Karpas-422 (cell line): ENCODE data around the gene OR8D2. TPM values are rescaled to one million over a fixed set of nuclear protein-coding genes. Genes with fewer than 3 reads are reported as not detected.

Experiments
- DNase-seq: peaks from one replicate; pipeline ENCODE4 v3.0.0-alpha.2; 2015
- H2AFZ ChIP-seq: fragments of 200-600 bp; sonication (generic); 2 replicates; pipeline ENCODE4 v1.6.1; 2014; ENCODE audit warnings: antibody characterized with exemption, low read length, mixed read lengths
- H3K27ac ChIP-seq: fragments of 200-600 bp; sonication (generic); 2 replicates; pipeline ENCODE4 v1.5.1; 2014; ENCODE audit warnings: mild to moderate bottlenecking, low read length, moderate library complexity
- H3K27me3 ChIP-seq: fragments of 200-600 bp; sonication (generic); 2 replicates; pipeline ENCODE4 v1.6.1; 2014; ENCODE audit warnings: low read length, mixed read lengths
- H3K36me3 ChIP-seq: fragments of 200-600 bp; sonication (generic); 2 replicates; pipeline ENCODE4 v1.6.1; 2014; ENCODE audit warnings: low read length, mixed read lengths; ENCODE audit not compliant: insufficient read depth
- H3K4me1 ChIP-seq: fragments of 200-600 bp; sonication (generic); 2 replicates; pipeline ENCODE4 v1.6.1; 2014; ENCODE audit warnings: mild to moderate bottlenecking, low read length, mixed read lengths
- H3K4me2 ChIP-seq: fragments of 200-600 bp; sonication (generic); 2 replicates; pipeline ENCODE4 v1.6.1; 2014; ENCODE audit warnings: low read length, low read depth, mild to moderate bottlenecking; ENCODE audit not compliant: poor library complexity, severe bottlenecking
- H3K4me3 ChIP-seq: fragments of 200-600 bp; sonication (generic); 2 replicates; pipeline ENCODE4 v1.5.1; 2014; ENCODE audit warnings: mild to moderate bottlenecking, antibody characterized with exemption, low read length, mixed read lengths
- H3K79me2 ChIP-seq: fragments of 200-600 bp; sonication (generic); 2 replicates; pipeline ENCODE4 v1.6.1; 2014; ENCODE audit warnings: mild to moderate bottlenecking, low read length, mixed read lengths
- H3K9ac ChIP-seq: fragments of 200-600 bp; sonication (generic); 2 replicates; pipeline ENCODE4 v1.6.0; 2014; ENCODE audit warnings: low read length
- H3K9me2 ChIP-seq: fragments of 200-600 bp; sonication (generic), shearing (Covaris generic); replicated peaks from 2 replicates; pipeline ENCODE4 v1.6.0; 2014; ENCODE audit warnings: mild to moderate bottlenecking, low read length, moderate library complexity; ENCODE audit not compliant: insufficient read depth
- H3K9me3 ChIP-seq: fragments of 300-700, 200-600 bp; sonication (generic); 2 replicates; pipeline ENCODE4 v1.6.1; 2014; ENCODE audit warnings: low read length, mixed read lengths
- H4K20me1 ChIP-seq: fragments of 200-600 bp; sonication (generic); 2 replicates; pipeline ENCODE4 v1.6.1; 2014; ENCODE audit warnings: mild to moderate bottlenecking, antibody characterized with exemption, low read length, low read depth; ENCODE audit not compliant: insufficient read depth
- total RNA-seq: library from RNA; depleted of rRNA; stranded (reverse); fragments of >200 nt; shearing (Covaris generic); gene quantifications from 2 replicates; pipeline ENCODE4 v1.2.3, GENCODE V29; 2014; ENCODE audit warnings: low replicate concordance; rRNA removed

The OR8D2 gene
- total RNA-seq, result not detected in 2 replicates

DNA sequence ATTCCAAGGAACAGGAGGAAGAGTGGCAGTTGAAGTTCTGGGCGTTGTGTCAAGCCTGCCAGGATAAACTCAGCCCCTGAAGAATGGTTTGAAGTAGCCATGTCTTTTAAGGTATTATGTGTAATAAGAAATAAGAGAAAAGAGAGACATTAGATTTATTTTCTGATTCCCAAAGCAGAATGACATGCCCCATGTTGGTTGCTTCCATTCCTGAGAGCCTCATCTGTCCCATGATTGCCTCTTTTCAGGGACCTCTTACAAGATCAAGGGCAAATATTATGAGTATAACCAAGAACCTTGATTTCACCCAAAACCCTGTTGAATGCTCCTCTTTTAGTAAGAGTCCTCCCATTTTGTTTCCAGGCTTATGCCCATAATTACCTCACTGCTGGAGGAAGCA, at the start of gene OR8D2:
Gene OR8D2 (minus strand): TSS at position 101 of the 400 bp plus-strand sequence. CDS start 0 bp downstream, at position 101.
- H3K9me3 ChIP-seq, result no peaks in the 10 kb centered on the region
- H3K4me3 ChIP-seq, result no peak within 1 kb of the TSS
- no peaks in the 10 kb centered on the region for H3K27me3 ChIP-seq
- no peaks in the 10 kb centered on the region for H3K36me3 ChIP-seq
- no peaks in the 10 kb centered on the region for H3K79me2 ChIP-seq
- H3K4me1 ChIP-seq, result no peaks in the 10 kb centered on the region
- no peak within 1 kb of the TSS for H3K27ac ChIP-seq
- no peak within 1 kb of the TSS for H2AFZ ChIP-seq
- no peaks in the 10 kb centered on the region for H3K9me2 ChIP-seq
- no peak within 1 kb of the TSS for H3K9ac ChIP-seq
- DNase-seq, result no peak
- H3K4me2 ChIP-seq, result no peak within 1 kb of the TSS
- H4K20me1 ChIP-seq, result no peaks in the 10 kb centered on the region

- H3K9ac ChIP-seq, result no peak overlapping the region
- H2AFZ ChIP-seq, result no peak overlapping the region
- DNase-seq, result no peak
- no peak overlapping the region for H3K27ac ChIP-seq
- H3K27me3 ChIP-seq, result no peaks in the 10 kb centered on the region
- H3K4me1 ChIP-seq, result no peaks in the 10 kb centered on the region
- H3K9me3 ChIP-seq, result no peaks in the 10 kb centered on the region
- no peak overlapping the region for H3K4me3 ChIP-seq
- H4K20me1 ChIP-seq, result no peaks in the 10 kb centered on the region
- H3K36me3 ChIP-seq, result no peaks in the 10 kb centered on the region
- H3K9me2 ChIP-seq, result no peaks in the 10 kb centered on the region
- H3K4me2 ChIP-seq, result no peak overlapping the region
- no peaks in the 10 kb centered on the region for H3K79me2 ChIP-seq
These were observed 39.6 kb upstream of the OR8D2 start for GRCh38 chr11:124359566-124359965.

DNA sequence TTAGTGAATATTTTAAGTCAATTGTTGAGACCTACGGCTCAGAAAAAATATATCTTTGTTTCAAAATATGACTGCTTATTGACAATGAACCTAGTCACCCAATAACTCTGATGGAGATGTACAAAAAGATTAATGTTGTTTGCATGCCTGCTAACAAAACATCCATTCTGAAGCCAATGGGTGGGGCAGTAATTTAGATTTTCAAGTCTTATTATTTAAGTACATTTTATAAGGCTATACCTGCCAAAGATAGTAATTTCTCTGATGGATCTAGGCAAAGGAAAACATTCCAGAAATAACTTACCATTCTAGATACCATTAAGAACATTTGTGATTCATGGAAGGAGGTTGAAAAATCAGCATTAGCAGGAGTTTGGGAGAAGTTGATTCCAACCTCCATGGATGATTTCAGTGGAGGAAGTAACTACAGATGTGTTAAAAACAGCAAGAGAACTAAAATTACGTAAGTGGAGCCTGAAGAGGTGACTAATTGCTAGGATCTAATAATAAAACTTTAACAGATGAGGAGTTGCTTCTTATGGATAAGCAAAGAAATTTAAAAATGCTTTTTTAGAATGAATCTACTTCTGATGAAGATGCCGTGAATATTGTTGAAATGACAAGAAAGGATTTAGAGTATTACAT, 26.4 kb upstream of the OR8D2 start:
- Histone ChIP-seq H3K4me2 (no peak overlapping the region), H3K4me3 (no peak overlapping the region), H3K9me3 (no peaks in the 10 kb centered on the region), H3K27ac (no peak overlapping the region), H3K9ac (no peak overlapping the region), H2AFZ (no peak overlapping the region), H4K20me1 (no peaks in the 10 kb centered on the region), H3K9me2 (no peaks in the 10 kb centered on the region), H3K4me1 (no peaks in the 10 kb centered on the region), H3K36me3 (no peaks in the 10 kb centered on the region), H3K79me2 (no peaks in the 10 kb centered on the region), H3K27me3 (no peaks in the 10 kb centered on the region)
- DNase-seq, result no peak

DNA sequence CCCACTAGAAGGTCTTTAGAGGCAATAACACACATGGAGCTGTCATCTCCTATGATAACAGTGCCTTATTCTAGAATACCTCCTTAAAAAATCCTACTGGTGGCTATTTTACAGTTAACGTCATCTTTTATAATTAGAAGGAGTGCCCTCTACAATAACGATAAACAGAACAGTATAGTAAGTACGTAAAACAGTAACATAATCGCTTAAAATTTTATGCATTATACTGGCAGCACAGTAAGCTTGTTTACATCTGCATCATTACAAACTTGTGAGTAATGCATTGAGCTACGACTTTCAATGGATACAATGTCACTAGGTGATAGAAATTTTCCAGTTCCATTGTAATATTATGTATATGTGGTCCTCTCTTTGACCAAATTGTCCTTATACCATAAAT, 24.3 kb upstream of the OR8D2 start:
- Histone ChIP-seq H3K4me3 (no peak overlapping the region), H3K9me2 (no peaks in the 10 kb centered on the region), H3K27me3 (no peaks in the 10 kb centered on the region), H4K20me1 (no peaks in the 10 kb centered on the region), H3K27ac (no peak overlapping the region), H3K4me2 (no peak overlapping the region), H3K9ac (no peak overlapping the region), H3K4me1 (no peaks in the 10 kb centered on the region), H3K36me3 (no peaks in the 10 kb centered on the region), H2AFZ (no peak overlapping the region), H3K9me3 (no peaks in the 10 kb centered on the region), H3K79me2 (no peaks in the 10 kb centered on the region)
- DNase-seq, result no peak

GRCh38 chr11:124340142-124340447, 20.1 kb upstream of the OR8D2 start:
- H3K36me3 ChIP-seq, result no peaks in the 10 kb centered on the region
- no peak for DNase-seq
- H3K27ac ChIP-seq, result no peak overlapping the region
- H4K20me1 ChIP-seq, result no peaks in the 10 kb centered on the region
- H3K27me3 ChIP-seq, result no peaks in the 10 kb centered on the region
- H3K9me2 ChIP-seq, result no peaks in the 10 kb centered on the region
- no peaks in the 10 kb centered on the region for H3K79me2 ChIP-seq
- no peaks in the 10 kb centered on the region for H3K4me1 ChIP-seq
- H3K4me2 ChIP-seq, result no peak overlapping the region
- no peak overlapping the region for H3K9ac ChIP-seq
- no peaks in the 10 kb centered on the region for H3K9me3 ChIP-seq
- no peak overlapping the region for H3K4me3 ChIP-seq
- H2AFZ ChIP-seq, result no peak overlapping the region

DNA sequence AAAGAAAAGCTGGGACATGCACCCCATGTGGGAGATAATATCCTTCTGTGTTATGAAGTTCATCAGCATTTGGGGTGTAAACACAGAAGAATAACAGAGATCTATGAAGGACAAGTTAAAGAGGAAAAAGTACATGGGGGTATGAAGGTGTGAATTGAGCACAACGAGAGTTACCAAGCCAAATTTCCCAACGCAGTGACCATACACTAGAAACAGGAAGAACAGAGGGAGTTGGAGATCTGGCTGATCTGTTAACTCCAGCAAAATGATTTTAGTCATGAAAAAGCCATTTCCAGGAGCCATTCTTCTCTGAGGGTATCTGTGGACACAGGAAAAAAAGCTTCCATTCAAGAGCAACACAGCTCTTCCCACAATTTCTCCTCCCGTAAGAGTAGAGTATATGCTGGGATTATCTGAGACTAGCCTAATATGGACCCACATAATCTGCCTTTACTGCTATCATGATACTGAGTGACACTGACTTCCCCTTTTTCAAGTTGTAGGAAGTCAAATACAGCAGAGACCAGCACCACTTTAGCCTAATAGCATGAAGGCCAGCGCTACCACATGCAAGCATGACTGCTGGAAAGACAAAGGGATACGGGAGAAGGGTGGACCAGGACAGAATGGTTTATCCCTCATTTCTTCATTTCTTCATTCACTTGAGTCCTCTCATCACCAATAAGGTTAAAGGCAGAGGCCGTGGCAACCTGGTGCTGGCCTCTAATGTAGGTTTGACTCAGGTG, 19.6 kb upstream of the OR8D2 start:
- H3K27me3 ChIP-seq, result no peaks in the 10 kb centered on the region
- no peak overlapping the region for H3K27ac ChIP-seq
- H3K9me3 ChIP-seq, result no peaks in the 10 kb centered on the region
- no peak for DNase-seq
- no peaks in the 10 kb centered on the region for H3K4me1 ChIP-seq
- no peaks in the 10 kb centered on the region for H3K36me3 ChIP-seq
- H3K9ac ChIP-seq, result no peak overlapping the region
- no peaks in the 10 kb centered on the region for H3K79me2 ChIP-seq
- H3K4me2 ChIP-seq, result no peak overlapping the region
- no peaks in the 10 kb centered on the region for H4K20me1 ChIP-seq
- no peak overlapping the region for H2AFZ ChIP-seq
- H3K4me3 ChIP-seq, result no peak overlapping the region
- H3K9me2 ChIP-seq, result no peaks in the 10 kb centered on the region

GRCh38 chr11:124331873-124332272, 11.9 kb upstream of the OR8D2 start:
- Histone ChIP-seq H2AFZ (no peak overlapping the region), H3K9ac (no peak overlapping the region), H3K27ac (no peak overlapping the region), H3K4me1 (peaks cover 15% of the 10 kb centered on the region), H3K79me2 (no peaks in the 10 kb centered on the region), H3K4me2 (no peak overlapping the region), H3K9me3 (no peaks in the 10 kb centered on the region), H3K36me3 (no peaks in the 10 kb centered on the region), H3K9me2 (no peaks in the 10 kb centered on the region), H4K20me1 (no peaks in the 10 kb centered on the region), H3K27me3 (no peaks in the 10 kb centered on the region), H3K4me3 (no peak overlapping the region)
- DNase-seq, result no peak

DNA sequence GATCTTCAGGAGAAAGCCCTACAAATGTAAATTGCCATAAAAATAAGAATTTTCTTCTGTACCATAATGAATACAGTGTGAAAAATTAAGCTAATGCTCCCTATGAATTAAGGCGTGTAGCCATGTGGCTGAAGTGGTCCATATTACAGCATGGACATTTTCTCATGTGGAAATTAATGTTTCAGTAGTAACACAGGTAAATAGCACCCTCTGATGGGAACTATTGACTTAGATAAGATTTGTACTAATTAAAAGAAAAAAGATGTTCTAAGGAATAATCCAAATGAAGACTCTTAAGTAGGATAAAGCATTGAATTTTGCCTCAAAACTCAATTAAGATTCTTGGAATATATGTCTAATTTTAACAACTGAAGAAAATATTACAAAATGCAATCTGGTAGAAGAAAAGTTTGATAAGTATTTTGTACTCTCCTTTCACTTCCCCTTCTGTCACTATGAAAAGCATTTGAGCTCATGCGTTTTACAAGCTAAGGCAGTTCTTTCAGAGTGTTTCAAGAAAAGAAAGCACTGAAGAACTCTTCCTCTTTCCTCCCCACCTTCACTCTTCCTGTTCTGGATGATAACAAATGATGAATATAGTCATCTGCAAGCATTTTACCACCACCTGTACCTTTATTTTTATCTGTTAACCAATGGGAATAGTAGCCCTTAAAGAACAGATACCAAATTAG, 9.9 kb upstream of the OR8D2 start:
- Histone ChIP-seq H4K20me1 (no peaks in the 10 kb centered on the region), H2AFZ (no peak overlapping the region), H3K27ac (no peak overlapping the region), H3K4me1 (peaks cover 15% of the 10 kb centered on the region), H3K4me2 (peak overlapping the region; percentile 53), H3K79me2 (no peaks in the 10 kb centered on the region), H3K4me3 (no peak overlapping the region), H3K9me3 (no peaks in the 10 kb centered on the region), H3K9ac (no peak overlapping the region), H3K9me2 (no peaks in the 10 kb centered on the region), H3K27me3 (no peaks in the 10 kb centered on the region), H3K36me3 (no peaks in the 10 kb centered on the region)
- DNase-seq, result peak; percentile 75
